GM23338 (cell line): Measurements from ENCODE around the gene PARP11. TPM values are rescaled to one million over a fixed set of nuclear protein-coding genes. Genes with fewer than 3 reads are reported as not detected.

Experiments used
- ATAC-seq: fragments of 200-7000 bp; cut with Tn5 transposase; 3 replicates; pipeline ENCODE4 v1.9.1; 2020
- DNase-seq: peaks from one replicate; pipeline ENCODE4 v3.0.0-alpha.2; 2015; ENCODE audit warnings: low spot score
- H2AFZ ChIP-seq: fragments of 200-600 bp; sonication (generic); 2 replicates; pipeline ENCODE4 v1.8.0; 2016; ENCODE audit warnings: antibody characterized with exemption, mild to moderate bottlenecking, moderate library complexity
- H3F3A ChIP-seq: fragments of 200-600 bp; sonication (generic); replicated peaks from 2 replicates; pipeline ENCODE4 v1.8.0; 2017; ENCODE audit warnings: antibody characterized with exemption, mixed run types, low read depth
- H3K27ac ChIP-seq: fragments of 200-600 bp; sonication (generic); 2 replicates; pipeline ENCODE4 v1.6.1; 2016; ENCODE audit warnings: low read depth
- H3K27me3 ChIP-seq: fragments of 200-600 bp; sonication (generic); 2 replicates; pipeline ENCODE4 v1.8.0; 2016; ENCODE audit warnings: mild to moderate bottlenecking, mixed run types, moderate library complexity; ENCODE audit not compliant: insufficient read depth
- H3K36me3 ChIP-seq: fragments of 200-600 bp; sonication (generic); 2 replicates; pipeline ENCODE4 v1.8.0; 2016; ENCODE audit warnings: mild to moderate bottlenecking; ENCODE audit not compliant: insufficient read depth
- H3K4me1 ChIP-seq: fragments of 200-600 bp; sonication (generic); 2 replicates; pipeline ENCODE4 v1.8.0; 2016; ENCODE audit warnings: mild to moderate bottlenecking, moderate library complexity; ENCODE audit not compliant: insufficient read depth
- H3K4me2 ChIP-seq: fragments of 200-600 bp; sonication (generic); 2 replicates; pipeline ENCODE4 v1.7.1; 2017; ENCODE audit warnings: mixed run types
- H3K4me3 ChIP-seq: fragments of 200-600 bp; sonication (generic); 2 replicates; pipeline ENCODE4 v1.6.1; 2016; ENCODE audit warnings: mixed run types
- H3K79me2 ChIP-seq: fragments of 200-600 bp; sonication (generic); replicated peaks from 2 replicates; pipeline ENCODE4 v1.8.0; 2017; ENCODE audit warnings: mild to moderate bottlenecking; ENCODE audit not compliant: insufficient read depth
- H3K9me2 ChIP-seq: fragments of 200-600 bp; sonication (generic); 2 replicates; pipeline ENCODE4 v1.8.0; 2017; ENCODE audit not compliant: insufficient read depth
- H4K20me1 ChIP-seq: fragments of 200-600 bp; sonication (generic); replicated peaks from 2 replicates; pipeline ENCODE4 v1.8.0; 2017; ENCODE audit warnings: mild to moderate bottlenecking; ENCODE audit not compliant: insufficient read depth
- H3K27ac Mint-ChIP-seq: 2 replicates; pipeline ENCODE4 v1.8.0; 2020; ENCODE audit warnings: inconsistent platforms, mild to moderate bottlenecking, moderate library complexity, mixed read lengths
- H3K27me3 Mint-ChIP-seq: 3 replicates; pipeline ENCODE4 v1.8.0; 2022; ENCODE audit warnings: low read depth, mild to moderate bottlenecking, moderate library complexity, mixed read lengths, inconsistent platforms; ENCODE audit not compliant: insufficient read depth, poor library complexity
- H3K36me3 Mint-ChIP-seq: 3 replicates; pipeline ENCODE4 v1.8.0; 2021; ENCODE audit warnings: low read depth, mild to moderate bottlenecking, inconsistent platforms, moderate library complexity, mixed read lengths
- H3K4me1 Mint-ChIP-seq: 3 replicates; pipeline ENCODE4 v1.8.0; 2020; ENCODE audit warnings: mild to moderate bottlenecking, inconsistent platforms, mixed read lengths
- H3K4me3 Mint-ChIP-seq: 3 replicates; pipeline ENCODE4 v1.8.0; 2021; ENCODE audit warnings: moderate library complexity, mild to moderate bottlenecking, inconsistent platforms, mixed read lengths
- H3K9me3 Mint-ChIP-seq: 3 replicates; pipeline ENCODE4 v1.8.0; 2020; ENCODE audit warnings: moderate library complexity, mild to moderate bottlenecking, inconsistent platforms, mixed read lengths
- EZH2 ChIP-seq: fragments of 200-600 bp; sonication (generic); IDR thresholded peaks from one replicate; pipeline ENCODE4 v1.8.0; 2017; ENCODE audit warnings: antibody characterized with exemption, mild to moderate bottlenecking, low read depth; ENCODE audit not compliant: unreplicated experiment
- POLR2AphosphoS5 ChIP-seq: IDR thresholded peaks from 2 replicates; pipeline ENCODE4 v1.6.1; 2016; ENCODE audit warnings: antibody characterized with exemption, low read depth
- ZNF114 ChIP-seq: fragments of 250-450 bp; sonication (Bioruptor Pico); IDR thresholded peaks from 2 replicates; pipeline ENCODE4 v1.5.0; 2020; ENCODE audit warnings: mild to moderate bottlenecking, moderate library complexity
- polyA plus RNA-seq: library from polyadenylated mRNA; unstranded; fragments of >200 nt; fragmentation: Nextera tagmentation; extraction: Ambion mirVana; gene quantifications from 2 replicates; pipeline ENCODE4 v1.2.1, GENCODE V29; 2016
- total RNA-seq: library from RNA; depleted of rRNA; stranded (reverse); fragments of >200 nt; shearing (Covaris generic); gene quantifications from 2 replicates; pipeline ENCODE4 v1.2.3, GENCODE V29; 2014
- TF ChIP-seq, protein P1 (sequence below), 2 experiments: fragments of 200-600 bp in 1 of 2; sonication (generic) in 1 of 2; conservative IDR thresholded peaks; 2 replicates each; pipeline versions ENCODE4 v1.5.1 to v1.6.1; 2016 to 2017; ENCODE audit warnings: antibody characterized with exemption in 2 of 2, low read depth in 2 of 2, mild to moderate bottlenecking in 2 of 2, moderate library complexity in 1 of 2
- TF ChIP-seq, protein P2 (sequence below): IDR thresholded peaks from one replicate; pipeline ENCODE4 v1.6.1; 2018; ENCODE audit warnings: antibody characterized with exemption; ENCODE audit not compliant: unreplicated experiment
- TF ChIP-seq, protein P3 (sequence below): IDR thresholded peaks from 2 replicates; pipeline ENCODE4 v1.6.1; 2016; ENCODE audit warnings: antibody characterized with exemption

Gene PARP11
- total and polyA plus RNA-seq, 2 experiments from 2014 or later = 4.8 to 11.5 TPM

DNA sequence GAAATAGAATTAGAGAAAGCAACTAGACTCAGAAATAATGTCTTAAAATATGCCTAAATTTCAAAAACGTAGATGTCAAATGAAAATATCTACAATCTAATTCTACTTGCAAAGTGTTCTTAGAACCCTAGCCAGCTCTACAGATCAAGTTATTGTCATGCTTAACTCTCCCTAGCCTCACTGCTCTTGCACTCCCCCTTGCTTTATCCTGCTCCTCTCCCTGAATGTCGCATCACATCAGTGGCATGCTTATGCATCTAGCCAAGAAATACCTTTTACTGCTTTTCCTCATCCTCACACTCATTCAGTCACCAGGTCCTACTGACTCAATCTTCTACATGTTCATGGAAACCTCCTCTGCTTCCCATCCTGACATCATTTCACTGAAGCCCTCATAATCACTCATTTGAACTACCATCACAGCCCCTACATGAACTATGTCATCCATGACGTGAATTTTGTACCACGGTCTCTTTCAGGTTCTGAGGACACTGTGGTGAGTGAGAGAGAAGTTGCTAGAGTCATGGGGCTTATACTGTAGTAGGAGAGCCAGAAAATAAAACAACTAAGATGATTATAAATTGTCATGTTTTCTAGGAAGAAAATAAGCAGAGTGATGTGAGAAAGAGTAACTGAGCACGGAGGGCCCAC, 97.7 kb downstream of the PARP11 start:
- Mint-ChIP-seq H3K4me1 (peaks cover 8% of the 10 kb centered on the region; the same call in 2 of the 3 replicates), H3K9me3 (no peaks in the 10 kb centered on the region; the same call in 2 of the 3 replicates), H3K4me3 (no peak overlapping the region), H3K27me3 (no peaks in the 10 kb centered on the region), H3K36me3 (no peaks in the 10 kb centered on the region), H3K27ac (no peak overlapping the region)
- Histone ChIP-seq H3K4me1 (peaks cover 3% of the 10 kb centered on the region; the same call in 1 of the 2 replicates), H3K27me3 (no peaks in the 10 kb centered on the region), H3K79me2 (no peaks in the 10 kb centered on the region), H4K20me1 (no peaks in the 10 kb centered on the region), H3K4me2 (no peak overlapping the region), H3F3A (no peaks in the 10 kb centered on the region), H3K4me3 (no peak overlapping the region), H3K36me3 (no peaks in the 10 kb centered on the region), H2AFZ (no peak overlapping the region), H3K9me2 (no peaks in the 10 kb centered on the region), H3K27ac (no peak overlapping the region)
- ATAC-seq (peak; percentile 73), DNase-seq (peak; percentile 42)
- TF ChIP-seq EZH2 = no peak
- TF ChIP-seq, protein P1, sequence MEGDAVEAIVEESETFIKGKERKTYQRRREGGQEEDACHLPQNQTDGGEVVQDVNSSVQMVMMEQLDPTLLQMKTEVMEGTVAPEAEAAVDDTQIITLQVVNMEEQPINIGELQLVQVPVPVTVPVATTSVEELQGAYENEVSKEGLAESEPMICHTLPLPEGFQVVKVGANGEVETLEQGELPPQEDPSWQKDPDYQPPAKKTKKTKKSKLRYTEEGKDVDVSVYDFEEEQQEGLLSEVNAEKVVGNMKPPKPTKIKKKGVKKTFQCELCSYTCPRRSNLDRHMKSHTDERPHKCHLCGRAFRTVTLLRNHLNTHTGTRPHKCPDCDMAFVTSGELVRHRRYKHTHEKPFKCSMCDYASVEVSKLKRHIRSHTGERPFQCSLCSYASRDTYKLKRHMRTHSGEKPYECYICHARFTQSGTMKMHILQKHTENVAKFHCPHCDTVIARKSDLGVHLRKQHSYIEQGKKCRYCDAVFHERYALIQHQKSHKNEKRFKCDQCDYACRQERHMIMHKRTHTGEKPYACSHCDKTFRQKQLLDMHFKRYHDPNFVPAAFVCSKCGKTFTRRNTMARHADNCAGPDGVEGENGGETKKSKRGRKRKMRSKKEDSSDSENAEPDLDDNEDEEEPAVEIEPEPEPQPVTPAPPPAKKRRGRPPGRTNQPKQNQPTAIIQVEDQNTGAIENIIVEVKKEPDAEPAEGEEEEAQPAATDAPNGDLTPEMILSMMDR (conservative IDR thresholded peaks at IDR 0.05; ENCODE audit: low read depth in 2 of 2) = peak in 1 of 2 experiments; percentile 20; a peak in 1 of 4 replicates

DNA sequence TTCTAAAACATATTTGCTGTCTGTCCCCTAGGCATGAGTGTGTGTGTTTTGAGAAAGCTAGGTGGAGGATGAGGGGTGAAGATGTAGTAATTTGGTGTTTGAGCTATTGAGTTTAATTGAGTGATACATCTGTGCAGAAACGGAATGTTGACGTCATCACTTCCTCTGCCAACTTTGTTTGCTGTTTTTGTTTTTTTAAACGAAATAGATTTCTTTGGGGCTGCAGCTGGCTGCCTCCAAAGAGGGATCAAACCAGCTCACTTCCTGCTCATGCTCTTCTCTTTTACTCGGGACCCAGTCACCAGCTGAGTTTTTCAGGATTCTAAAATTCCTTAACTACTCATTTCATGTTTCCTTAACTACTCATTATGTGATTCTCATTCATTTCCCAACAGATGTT, 100.8 kb downstream of the PARP11 start:
- H3K79me2 ChIP-seq = no peaks in the 10 kb centered on the region
- H3K9me3 Mint-ChIP-seq = no peaks in the 10 kb centered on the region; the same call in 2 of the 3 replicates
- no peaks in the 10 kb centered on the region for H3K27me3 Mint-ChIP-seq
- ATAC-seq (no peak), DNase-seq (no peak)
- H3K27ac ChIP-seq = no peak overlapping the region
- H3K4me1 Mint-ChIP-seq = peaks cover 8% of the 10 kb centered on the region; the same call in 2 of the 3 replicates
- no peaks in the 10 kb centered on the region for H3K36me3 Mint-ChIP-seq
- H3K9me2 ChIP-seq = no peaks in the 10 kb centered on the region
- H4K20me1 ChIP-seq = no peaks in the 10 kb centered on the region
- H3K27ac Mint-ChIP-seq = no peak overlapping the region
- H3K27me3 ChIP-seq = no peaks in the 10 kb centered on the region
- no peak overlapping the region for H3K4me3 ChIP-seq
- no peak overlapping the region for H3K4me2 ChIP-seq
- peaks cover 3% of the 10 kb centered on the region; the same call in 1 of the 2 replicates for H3K4me1 ChIP-seq
- H3K4me3 Mint-ChIP-seq = no peak overlapping the region
- no peaks in the 10 kb centered on the region for H3F3A ChIP-seq
- H2AFZ ChIP-seq = no peak overlapping the region
- H3K36me3 ChIP-seq = no peaks in the 10 kb centered on the region
- TF ChIP-seq ZNF114 (CRISPR knock-in tag) (no peak), POLR2AphosphoS5 (no peak)
- TF ChIP-seq, protein P2, sequence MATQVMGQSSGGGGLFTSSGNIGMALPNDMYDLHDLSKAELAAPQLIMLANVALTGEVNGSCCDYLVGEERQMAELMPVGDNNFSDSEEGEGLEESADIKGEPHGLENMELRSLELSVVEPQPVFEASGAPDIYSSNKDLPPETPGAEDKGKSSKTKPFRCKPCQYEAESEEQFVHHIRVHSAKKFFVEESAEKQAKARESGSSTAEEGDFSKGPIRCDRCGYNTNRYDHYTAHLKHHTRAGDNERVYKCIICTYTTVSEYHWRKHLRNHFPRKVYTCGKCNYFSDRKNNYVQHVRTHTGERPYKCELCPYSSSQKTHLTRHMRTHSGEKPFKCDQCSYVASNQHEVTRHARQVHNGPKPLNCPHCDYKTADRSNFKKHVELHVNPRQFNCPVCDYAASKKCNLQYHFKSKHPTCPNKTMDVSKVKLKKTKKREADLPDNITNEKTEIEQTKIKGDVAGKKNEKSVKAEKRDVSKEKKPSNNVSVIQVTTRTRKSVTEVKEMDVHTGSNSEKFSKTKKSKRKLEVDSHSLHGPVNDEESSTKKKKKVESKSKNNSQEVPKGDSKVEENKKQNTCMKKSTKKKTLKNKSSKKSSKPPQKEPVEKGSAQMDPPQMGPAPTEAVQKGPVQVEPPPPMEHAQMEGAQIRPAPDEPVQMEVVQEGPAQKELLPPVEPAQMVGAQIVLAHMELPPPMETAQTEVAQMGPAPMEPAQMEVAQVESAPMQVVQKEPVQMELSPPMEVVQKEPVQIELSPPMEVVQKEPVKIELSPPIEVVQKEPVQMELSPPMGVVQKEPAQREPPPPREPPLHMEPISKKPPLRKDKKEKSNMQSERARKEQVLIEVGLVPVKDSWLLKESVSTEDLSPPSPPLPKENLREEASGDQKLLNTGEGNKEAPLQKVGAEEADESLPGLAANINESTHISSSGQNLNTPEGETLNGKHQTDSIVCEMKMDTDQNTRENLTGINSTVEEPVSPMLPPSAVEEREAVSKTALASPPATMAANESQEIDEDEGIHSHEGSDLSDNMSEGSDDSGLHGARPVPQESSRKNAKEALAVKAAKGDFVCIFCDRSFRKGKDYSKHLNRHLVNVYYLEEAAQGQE = no peak
- TF ChIP-seq, protein P3, sequence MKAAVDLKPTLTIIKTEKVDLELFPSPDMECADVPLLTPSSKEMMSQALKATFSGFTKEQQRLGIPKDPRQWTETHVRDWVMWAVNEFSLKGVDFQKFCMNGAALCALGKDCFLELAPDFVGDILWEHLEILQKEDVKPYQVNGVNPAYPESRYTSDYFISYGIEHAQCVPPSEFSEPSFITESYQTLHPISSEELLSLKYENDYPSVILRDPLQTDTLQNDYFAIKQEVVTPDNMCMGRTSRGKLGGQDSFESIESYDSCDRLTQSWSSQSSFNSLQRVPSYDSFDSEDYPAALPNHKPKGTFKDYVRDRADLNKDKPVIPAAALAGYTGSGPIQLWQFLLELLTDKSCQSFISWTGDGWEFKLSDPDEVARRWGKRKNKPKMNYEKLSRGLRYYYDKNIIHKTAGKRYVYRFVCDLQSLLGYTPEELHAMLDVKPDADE = no peak
- TF ChIP-seq, protein P1 (conservative IDR thresholded peaks at IDR 0.05; ENCODE audit: low read depth in 2 of 2) = no peak
